K562 (cell line): ENCODE results near the gene AGFG2. TPM values are rescaled to one million over a fixed set of nuclear protein-coding genes. Genes with fewer than 3 reads are reported as not detected.

Source experiments
- ATAC-seq: fragments of 200-7000 bp; cut with Tn5 transposase; 3 replicates; pipeline ENCODE4 v1.9.1; 2020; ENCODE audit warnings: moderate library complexity
- BruUV-seq: library from RNA; stranded (reverse); fragments of 400-500 nt; replicated peaks from 2 replicates; lab custom pipeline; 2021; lab: Mats Ljungman, UMichigan
- CTCF ChIA-PET: fragments of 300-600 bp; formaldehyde crosslinking; extraction: SDS; loops from one replicate; lab custom pipeline; 2021; ENCODE audit warnings: low intra/inter-chr PET ratio; lab: Yijun Ruan, JAX
- POLR2A ChIA-PET: fragments of 300-600, 350-650 bp; sonication (Branson Sonifier 250); formaldehyde crosslinking; extraction: SDS; loops from one replicate; lab custom pipeline; 2021; ENCODE audit warnings: antibody characterized with exemption, inconsistent platforms; lab: Yijun Ruan, JAX
- DNase-seq, 4 experiments: peaks; one replicate each; pipeline versions ENCODE4 v3.0.0 to v3.0.0-alpha.2; 2011 to 2018; ENCODE audit warnings: low spot score in 3 of 4, mixed read lengths in 3 of 4; ENCODE audit errors: extremely low read depth in 1 of 4
- FAIRE-seq: peaks from 2 replicates; lab custom pipeline; 2011; peaks lifted over from hg19 to GRCh38; lab: Jason Lieb, UNC
- H2AFZ ChIP-seq: 2 replicates; pipeline ENCODE4 v1.6.0; 2011; ENCODE audit warnings: low read depth, low read length, control low read depth, inconsistent platforms
- H3K27ac ChIP-seq: fragments of 200-600 bp; 3 replicates; pipeline ENCODE4 v1.8.0; 2011; ENCODE audit warnings: low read depth, mild to moderate bottlenecking, control low read depth, inconsistent platforms, low read length, moderate library complexity, mixed read lengths; ENCODE audit errors: extremely low read depth
- H3K27me3 ChIP-seq, 2 experiments: fragments of 300-600 bp in 1 of 2; 2 replicates in 1 of 2; 3 replicates in 1 of 2; pipeline versions ENCODE4 v1.6.0 to v1.8.0; 2011; ENCODE audit warnings: inconsistent platforms in 2 of 2, low read length in 2 of 2, mild to moderate bottlenecking in 1 of 2, mixed read lengths in 1 of 2, moderate library complexity in 1 of 2; ENCODE audit not compliant: control insufficient read depth in 2 of 2, insufficient read depth in 2 of 2
- H3K36me3 ChIP-seq: fragments of 300-600 bp; 3 replicates; pipeline ENCODE4 v1.8.0; 2011; ENCODE audit warnings: mild to moderate bottlenecking, low read length, inconsistent platforms; ENCODE audit not compliant: control insufficient read depth, insufficient read depth
- H3K4me1 ChIP-seq, 2 experiments: fragments of 200-600 bp in 1 of 2; replicated peaks in 1 of 2; 2 replicates in 1 of 2; 3 replicates in 1 of 2; pipeline versions ENCODE4 v1.5.1 to v1.8.0; 2011; ENCODE audit warnings: inconsistent platforms in 2 of 2, low read length in 2 of 2, mild to moderate bottlenecking in 1 of 2, mixed read lengths in 1 of 2, moderate library complexity in 1 of 2; ENCODE audit not compliant: control insufficient read depth in 2 of 2, insufficient read depth in 2 of 2
- H3K4me2 ChIP-seq: 2 replicates; pipeline ENCODE4 v1.6.1; 2011; ENCODE audit warnings: low read length, control low read depth, inconsistent platforms, mixed read lengths; ENCODE audit not compliant: insufficient read depth
- H3K4me3 ChIP-seq: fragments of 200-600 bp; sonication (generic), shearing (Covaris generic); 2 replicates; pipeline ENCODE4 v1.5.1; 2016; ENCODE audit warnings: control low read depth, inconsistent platforms
- H3K79me2 ChIP-seq: fragments of 200-600 bp; 3 replicates; pipeline ENCODE4 v1.8.0; 2011; ENCODE audit warnings: low read length, inconsistent platforms; ENCODE audit not compliant: control insufficient read depth, insufficient read depth
- H3K9ac ChIP-seq, 2 experiments: 2 replicates each; pipeline versions ENCODE4 v1.6.0 to v1.6.1; 2011; ENCODE audit warnings: low read depth in 2 of 2, low read length in 2 of 2, control low read depth in 1 of 2, inconsistent platforms in 1 of 2, mild to moderate bottlenecking in 1 of 2, mixed read lengths in 1 of 2; ENCODE audit not compliant: insufficient read depth in 1 of 2
- H3K9me1 ChIP-seq: one replicate; pipeline ENCODE4 v1.6.0; 2011; ENCODE audit warnings: inconsistent platforms, mild to moderate bottlenecking, low read length, moderate library complexity; ENCODE audit not compliant: control insufficient read depth, insufficient read depth
- H3K9me3 ChIP-seq: replicated peaks from 2 replicates; pipeline ENCODE4 v1.5.1; 2011; ENCODE audit warnings: low read depth, low read length, inconsistent platforms; ENCODE audit not compliant: control insufficient read depth, insufficient read depth
- H4K20me1 ChIP-seq: replicated peaks from 2 replicates; pipeline ENCODE4 v1.6.1; 2011; ENCODE audit warnings: low read length, inconsistent platforms, mixed read lengths; ENCODE audit not compliant: control insufficient read depth, insufficient read depth
- ADNP ChIP-seq: fragments of 200-800 bp; sonication (Bioruptor generic); IDR thresholded peaks from 2 replicates; pipeline ENCODE4 v1.6.1; 2016; ENCODE audit warnings: missing genetic modification characterization, missing compliant biosample characterization
- IFI16 ChIP-seq: fragments of 250-450 bp; sonication (Bioruptor Pico); IDR thresholded peaks from 2 replicates; pipeline ENCODE4 v2.1.2; 2022; ENCODE audit warnings: mild to moderate bottlenecking, inconsistent platforms
- ILK ChIP-seq: fragments of 450-650 bp; IDR thresholded peaks from 2 replicates; pipeline ENCODE4 v1.6.1; 2016; ENCODE audit warnings: missing genetic modification characterization, low read depth, mild to moderate bottlenecking, missing compliant biosample characterization, moderate library complexity, borderline replicate concordance
- JUND ChIP-seq, 2 experiments: IDR thresholded peaks; 2 replicates in 1 of 2; 3 replicates in 1 of 2; pipeline ENCODE4 v1.6.1; 2011; ENCODE audit warnings: borderline replicate concordance in 2 of 2, low read depth in 2 of 2, low read length in 2 of 2, improper control_type of control experiment in 1 of 2, missing biosample characterization in 1 of 2, missing genetic modification characterization in 1 of 2, missing genetic modification reagents in 1 of 2
- KDM2B ChIP-seq: fragments of 250-450 bp; sonication (Bioruptor Pico); IDR thresholded peaks from 2 replicates; pipeline ENCODE4 v1.8.0; 2021; ENCODE audit warnings: mild to moderate bottlenecking, moderate library complexity
- NR1H2 ChIP-seq: sonication (generic); formaldehyde crosslinking; IDR thresholded peaks from 2 replicates; pipeline ENCODE4 v1.4.0; 2020; ENCODE audit warnings: mild to moderate bottlenecking, missing genetic modification reagents
- NR2C1 ChIP-seq, 2 experiments: fragments of 450-650 bp; IDR thresholded peaks; 2 replicates each; pipeline ENCODE4 v1.6.1; 2017; ENCODE audit warnings: mild to moderate bottlenecking in 2 of 2, antibody characterized with exemption in 1 of 2, inconsistent platforms in 1 of 2, missing compliant biosample characterization in 1 of 2, missing genetic modification characterization in 1 of 2
- PHF21A ChIP-seq: fragments of 450-650 bp; IDR thresholded peaks from 2 replicates; pipeline ENCODE4 v1.6.1; 2017; ENCODE audit warnings: low read depth, borderline replicate concordance
- WGBS: fragments of 100-300 bp; shearing (Covaris generic); methylation state at CpG from one replicate; pipeline ENCODE4 v1.1.6; 2016; ENCODE audit warnings: low coverage, mixed read lengths; ENCODE audit not compliant: insufficient coverage; ENCODE audit errors: missing lambda C conversion rate; 5-methylcytosine and 5-hydroxymethylcytosine counted together
- in situ Hi-C: fragments of 300-500 bp; cut with MboI; formaldehyde crosslinking; loops from 4 replicates; pipeline ENCODE4 v1.15.0; 2018; ENCODE audit warnings: inconsistent platforms, mixed read lengths
- intact Hi-C: fragments of 100-400 bp; cut with micrococcal nuclease; formaldehyde crosslinking; loops from 2 replicates; pipeline ENCODE4 v1.14.2; 2022
- polyA plus RNA-seq, 8 experiments: library from polyadenylated mRNA; depleted of rRNA in 4 of 8; stranded (reverse) in 5 of 8; unstranded in 3 of 8; fragments of >200 nt; fragmentation: Nextera tagmentation in 2 of 8; fragmentation: Illumina TruSeq in 1 of 8; extraction: Ambion mirVana in 2 of 8; extraction: Trizol in 1 of 8; gene quantifications; 2 replicates each; pipeline versions ENCODE4 v1.2.1 to v1.2.3, GENCODE V29; 2011 to 2014; ENCODE audit warnings: inconsistent platforms in 1 of 8, missing spikeins in 1 of 8
- total RNA-seq, 7 experiments: library from RNA; depleted of rRNA in 6 of 7; stranded (reverse); fragments of >200 nt in 6 of 7; fragmentation: Illumina TruSeq in 2 of 7; extraction: Trizol in 2 of 7; gene quantifications; 2 replicates each; pipeline versions ENCODE4 v1.2.1 to v1.2.3, GENCODE V29; 2011 to 2021; ENCODE audit warnings: low replicate concordance in 1 of 7

The AGFG2 gene
- total and polyA plus RNA-seq, 9 of the 15 experiments (the other 6 are each of a cell fraction or from before 2014, with no cell fraction given) = 0.31 to 23.1 (median 6.5) TPM

GRCh38 chr7:100571829-100572116 lies 32.8 kb downstream of the AGFG2 start:
- no peaks in the 10 kb centered on the region for H3K27me3 ChIP-seq
- FAIRE-seq (no peak), DNase-seq (no peak)
- no peaks in the 10 kb centered on the region for H4K20me1 ChIP-seq
- CTCF ChIA-PET = no interaction called here
- no peak overlapping the region for H3K4me2 ChIP-seq
- POLR2A ChIA-PET = interaction anchor here (1.1 to 2.8 kb wide), 3 partner anchors 10 to 127 kb away, joined by 3 to 9 read pairs (median 4); no protein-coding TSS in a partner anchor
- H2AFZ ChIP-seq = no peak overlapping the region
- peaks cover 8% of the 10 kb centered on the region for H3K9me1 ChIP-seq
- H3K79me2 ChIP-seq = no peaks in the 10 kb centered on the region
- intact Hi-C loops = no loop called here
- H3K36me3 ChIP-seq = peaks cover 32% of the 10 kb centered on the region; the same call in 1 of the 3 replicates
- in situ Hi-C loops = loop anchor here (25.0 kb wide), 1 partner anchor 109 kb away; the partner anchor contains the start of gene SPACDR
- no TSS peak for BruUV-seq
- H3K27ac ChIP-seq = no peak overlapping the region
- WGBS = 88% methylated on average over 2 of the region's 2 CpGs
- TF ChIP-seq NR2C1 (IDR thresholded peaks at IDR 0.05) (no peak), NR2C1 (tag; IDR thresholded peaks at IDR 0.05) (no peak), JUND (IDR thresholded peaks at IDR 0.05; ENCODE audit: borderline replicate concordance, low read depth, low read length) (no peak), JUND (tag; IDR thresholded peaks at IDR 0.05; ENCODE audit: borderline replicate concordance, low read depth, low read length) (no peak), IFI16 (CRISPR knock-in tag) (no peak), KDM2B (CRISPR knock-in tag) (no peak), NR1H2 (no peak), ADNP (tag) (no peak), PHF21A (no peak), ILK (tag) (no peak)
- TF ChIP-seq, all 486 proteins: peak for 0
- no peak for ATAC-seq
- H3K9me3 ChIP-seq = no peaks in the 10 kb centered on the region
- H3K4me3 ChIP-seq = no peak overlapping the region
- peaks cover 6 to 88% of the 10 kb centered on the region in 2 experiments; a peak in 4 of 5 replicates for H3K4me1 ChIP-seq
- peak overlapping the region in 1 of 2 experiments; percentile 31; a peak in 1 of 4 replicates for H3K9ac ChIP-seq
